GM12878 (cell line): Measurements from ENCODE around the gene CLN6. TPM values are rescaled to one million over a fixed set of nuclear protein-coding genes. Genes with fewer than 3 reads are reported as not detected.

Experiments
- ATAC-seq: fragments of 200-7000 bp; cut with Tn5 transposase; 3 replicates; pipeline ENCODE4 v1.9.1; 2020; ENCODE audit warnings: mild to moderate bottlenecking, moderate library complexity
- BruUV-seq: library from RNA; stranded (reverse); fragments of 400-500 nt; replicated peaks from 2 replicates; lab custom pipeline; 2021; lab: Mats Ljungman, UMichigan
- CTCF ChIA-PET: fragments of 300-600 bp; sonication (Branson Sonifier 250); formaldehyde crosslinking; extraction: SDS; loops from one replicate; lab custom pipeline; 2021; ENCODE audit warnings: inconsistent platforms; lab: Yijun Ruan, JAX
- POLR2A ChIA-PET: fragments of 350-600 bp; formaldehyde crosslinking; extraction: SDS; loops from one replicate; lab custom pipeline; 2021; ENCODE audit warnings: inconsistent platforms; lab: Charles Lee
- RAD21 ChIA-PET: fragments of 300-600 bp; sonication (Branson Sonifier 250); formaldehyde crosslinking; loops from one replicate; lab custom pipeline; 2023; ENCODE audit warnings: antibody characterized with exemption; ENCODE audit not compliant: unreplicated experiment; lab: Charles Lee
- SMC1A ChIA-PET: fragments of 300-600 bp; sonication (Branson Sonifier 250); formaldehyde crosslinking; loops from one replicate; lab custom pipeline; 2023; ENCODE audit not compliant: unreplicated experiment, uncharacterized antibody; lab: Charles Lee
- DNase-seq: peaks from one replicate; pipeline ENCODE4 v3.0.0-alpha.2; 2011; ENCODE audit warnings: low read depth, low spot score
- FAIRE-seq: peaks from 3 replicates; lab custom pipeline; 2011; peaks lifted over from hg19 to GRCh38; lab: Jason Lieb, UNC
- H2AFZ ChIP-seq: 2 replicates; pipeline ENCODE4 v1.6.0; 2011; ENCODE audit warnings: low read depth, low read length, control low read depth; ENCODE audit not compliant: control insufficient read depth
- H3K27ac ChIP-seq: 2 replicates; pipeline ENCODE4 v1.5.1; 2011; ENCODE audit warnings: control low read depth; ENCODE audit not compliant: control insufficient read depth, insufficient read depth
- H3K27me3 ChIP-seq, 2 experiments: replicated peaks in 1 of 2; 2 replicates each; pipeline versions ENCODE4 v1.6.0 to v1.6.1; 2011; ENCODE audit warnings: low read length in 1 of 2; ENCODE audit not compliant: control insufficient read depth in 2 of 2, insufficient read depth in 2 of 2
- H3K36me3 ChIP-seq, 2 experiments: 2 replicates each; pipeline ENCODE4 v1.5.1; 2011; ENCODE audit warnings: low read length in 1 of 2; ENCODE audit not compliant: control insufficient read depth in 2 of 2, insufficient read depth in 2 of 2
- H3K4me1 ChIP-seq: 2 replicates; pipeline ENCODE4 v1.6.1; 2011; ENCODE audit warnings: mild to moderate bottlenecking, low read length, moderate library complexity, mixed read lengths; ENCODE audit not compliant: control insufficient read depth, insufficient read depth
- H3K4me2 ChIP-seq: 2 replicates; pipeline ENCODE4 v1.6.0; 2011; ENCODE audit warnings: control low read depth; ENCODE audit not compliant: control insufficient read depth, insufficient read depth
- H3K4me3 ChIP-seq: fragments of 200-600 bp; sonication (generic); 2 replicates; pipeline ENCODE4 v1.5.1; 2016
- H3K79me2 ChIP-seq: 2 replicates; pipeline ENCODE4 v1.6.0; 2011; ENCODE audit warnings: low read length; ENCODE audit not compliant: control insufficient read depth, insufficient read depth
- H3K9ac ChIP-seq: 2 replicates; pipeline ENCODE4 v1.8.0; 2011; ENCODE audit warnings: low read length, control low read depth, mixed read lengths; ENCODE audit not compliant: control insufficient read depth, insufficient read depth
- H3K9me3 ChIP-seq: replicated peaks from 3 replicates; pipeline ENCODE4 v1.5.1; 2011; ENCODE audit warnings: mild to moderate bottlenecking, low read length; ENCODE audit not compliant: control insufficient read depth, insufficient read depth
- H4K20me1 ChIP-seq: 2 replicates; pipeline ENCODE4 v1.6.0; 2011; ENCODE audit not compliant: control insufficient read depth, insufficient read depth
- CBX5 ChIP-seq: sonication (generic); IDR thresholded peaks from 2 replicates; pipeline ENCODE4 v1.6.1; 2016; ENCODE audit warnings: low read depth, moderate library complexity, mild to moderate bottlenecking, inconsistent platforms
- EGR1 ChIP-seq, 2 experiments: IDR thresholded peaks; 1 replicate in 1 of 2; 2 replicates in 1 of 2; pipeline ENCODE4 v1.6.1; 2011 to 2012; ENCODE audit warnings: low read depth in 2 of 2, low read length in 2 of 2, borderline replicate concordance in 1 of 2, mild to moderate bottlenecking in 1 of 2, moderate library complexity in 1 of 2
- EZH2 ChIP-seq: IDR thresholded peaks from 2 replicates; pipeline ENCODE4 v1.6.1; 2012; ENCODE audit warnings: low read depth, mild to moderate bottlenecking, control low read depth, inconsistent platforms, low read length, borderline replicate concordance; ENCODE audit not compliant: control insufficient read depth
- JUND ChIP-seq: IDR thresholded peaks from 2 replicates; pipeline ENCODE4 v1.6.1; 2012; ENCODE audit warnings: low read depth, mild to moderate bottlenecking, low read length, improper control_type of control experiment, moderate library complexity
- LARP7 ChIP-seq: fragments of 450-650 bp; IDR thresholded peaks from 2 replicates; pipeline ENCODE4 v1.6.1; 2017; ENCODE audit warnings: mild to moderate bottlenecking
- PML ChIP-seq: IDR thresholded peaks from 2 replicates; pipeline ENCODE4 v1.6.1; 2012; ENCODE audit warnings: low read length, inconsistent platforms
- POU2F2 ChIP-seq: IDR thresholded peaks from 3 replicates; pipeline ENCODE4 v1.6.1; 2011; ENCODE audit warnings: low read depth, mild to moderate bottlenecking, low read length, borderline replicate concordance
- STAT3 ChIP-seq: IDR thresholded peaks from 2 replicates; pipeline ENCODE4 v1.6.1; 2011; ENCODE audit warnings: low read depth, low read length, improper control_type of control experiment
- TAF1 ChIP-seq: IDR thresholded peaks from 2 replicates; pipeline ENCODE4 v1.6.1; 2011; ENCODE audit warnings: mild to moderate bottlenecking, low read depth, low read length, borderline replicate concordance
- YBX1 ChIP-seq: fragments of 450-650 bp; IDR thresholded peaks from 2 replicates; pipeline ENCODE4 v1.6.1; 2016; ENCODE audit warnings: antibody characterized with exemption
- WGBS: methylation state at CpG from one replicate; pipeline ENCODE4 v1.1.6; 2016; ENCODE audit warnings: low lambda C conversion rate; ENCODE audit not compliant: insufficient replicate concordance, insufficient coverage; ENCODE audit errors: missing lambda C conversion rate; 5-methylcytosine and 5-hydroxymethylcytosine counted together
- in situ Hi-C: fragments of 300-500 bp; cut with MboI; formaldehyde crosslinking; loops from 9 replicates; pipeline ENCODE4 v1.14.3; 2018; ENCODE audit warnings: mixed read lengths
- intact Hi-C: fragments of 100-400 bp; cut with micrococcal nuclease; formaldehyde crosslinking; loops from one replicate; pipeline ENCODE4 v1.14.2; 2022; ENCODE audit not compliant: unreplicated experiment
- polyA plus RNA-seq, 11 experiments: library from polyadenylated mRNA; depleted of rRNA in 4 of 11; unstranded in 6 of 11; stranded (reverse) in 5 of 11; fragments of >200 nt; fragmentation: Nextera tagmentation in 4 of 11; fragmentation: Illumina TruSeq in 1 of 11; extraction: Ambion mirVana in 4 of 11; extraction: Trizol in 1 of 11; gene quantifications; 1 replicate in 1 of 11; 2 replicates in 10 of 11; pipeline versions ENCODE4 v1.2.1 to v1.2.3, GENCODE V29; 2011 to 2016; ENCODE audit warnings: inconsistent platforms in 2 of 11, missing spikeins in 2 of 11, low read depth in 1 of 11
- total RNA-seq, 4 experiments: library from RNA; depleted of rRNA in 3 of 4; stranded (reverse); fragments of >200 nt in 3 of 4; fragmentation: Illumina TruSeq in 1 of 4; extraction: Trizol in 1 of 4; gene quantifications; 2 replicates each; pipeline versions ENCODE4 v1.2.1 to v1.2.3, GENCODE V29; 2013 to 2021
- TF ChIP-seq, protein P1 (sequence below): fragments of 450-650 bp; IDR thresholded peaks from 2 replicates; pipeline ENCODE4 v1.6.1; 2018; ENCODE audit warnings: borderline replicate concordance, mild to moderate bottlenecking; ENCODE audit not compliant: partially characterized antibody
- TF ChIP-seq, protein P2 (sequence below): IDR thresholded peaks from 2 replicates; pipeline ENCODE4 v1.6.1; 2012; ENCODE audit warnings: low read length, inconsistent platforms
- TF ChIP-seq, protein P3 (sequence below): fragments of 450-650 bp; IDR thresholded peaks from 2 replicates; pipeline ENCODE4 v1.6.1; 2016; ENCODE audit warnings: mild to moderate bottlenecking, moderate library complexity, borderline replicate concordance
- TF ChIP-seq, protein P4 (sequence below): IDR thresholded peaks from 2 replicates; pipeline ENCODE4 v1.6.1; 2011; ENCODE audit warnings: mild to moderate bottlenecking, low read depth, low read length, moderate library complexity; ENCODE audit not compliant: insufficient replicate concordance

Gene CLN6
- total and polyA plus RNA-seq, 10 of the 15 experiments (the other 5 are each of a cell fraction or from before 2014, with no cell fraction given) = 0.74 to 69.0 (median 30.3) TPM

DNA sequence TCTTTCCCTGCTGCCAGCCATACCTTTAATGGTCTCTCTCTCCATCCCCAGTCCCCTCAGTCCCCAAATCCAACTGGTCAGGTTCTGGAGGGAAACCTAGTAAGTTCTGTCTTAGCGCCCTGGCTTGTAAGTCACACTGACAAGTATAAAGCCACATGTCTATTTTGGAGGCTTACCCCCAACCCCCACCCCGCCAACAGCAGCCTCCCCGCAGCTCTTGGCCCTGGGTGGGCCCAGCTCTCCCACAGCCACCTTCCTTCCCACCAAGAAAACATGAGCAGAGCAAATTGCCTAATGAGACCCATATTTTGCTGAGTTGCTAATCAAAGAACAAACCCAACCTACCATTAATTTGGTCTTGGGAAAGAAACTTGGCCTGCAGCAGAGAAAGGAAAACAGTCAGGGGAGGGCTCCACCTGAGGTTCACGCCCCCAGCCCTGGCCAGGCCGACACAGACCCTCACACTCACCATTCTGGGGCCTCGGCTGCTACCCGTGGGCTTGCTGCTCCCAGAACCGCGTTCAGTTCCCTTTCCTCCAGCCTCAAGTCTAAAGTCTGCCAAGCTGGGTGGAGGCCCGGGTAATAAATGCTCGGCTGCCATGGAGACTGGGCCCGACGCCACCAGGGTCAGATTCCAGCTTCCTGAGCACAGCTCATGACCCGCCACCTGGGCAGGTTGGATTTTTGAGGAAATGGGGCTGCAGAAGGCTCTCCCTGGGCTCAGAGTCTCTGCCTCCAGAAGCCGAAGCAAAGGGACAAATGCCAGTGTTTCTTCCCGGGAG is 24.6 kb downstream of the CLN6 start, which contains the start of gene CALML4:
CALML4 (minus strand) TSS at position 557 of the 782 bp plus-strand sequence; CDS start at position 472, 85 bp downstream.
- no peaks in the 10 kb centered on the region for H4K20me1 ChIP-seq
- no peak within 1 kb of the TSS for H3K27ac ChIP-seq
- FAIRE-seq (no peak), ATAC-seq (no peak), DNase-seq (no peak)
- ChIA-PET SMC1A (no interaction called here), POLR2A (interaction anchor here (0.6 kb wide), 1 partner anchor 352 kb away, joined by 5 read pairs; no protein-coding TSS in a partner anchor), RAD21 (interaction anchor here (0.6 kb wide), 1 partner anchor 8 kb away, joined by 3 read pairs; no protein-coding TSS in a partner anchor), CTCF (no interaction called here)
- peaks cover 12% of the 10 kb centered on the region for H3K4me1 ChIP-seq
- no peaks in the 10 kb centered on the region; the same call in none of the 2 replicates for H3K79me2 ChIP-seq
- no peak within 1 kb of the TSS for H3K4me2 ChIP-seq
- intact Hi-C loops (no loop called here), in situ Hi-C loops (no loop called here)
- no peak within 1 kb of the TSS for H3K9ac ChIP-seq
- no peak within 1 kb of the TSS for H3K4me3 ChIP-seq
- H3K9me3 ChIP-seq = no peaks in the 10 kb centered on the region
- no peaks in the 10 kb centered on the region for H3K27me3 ChIP-seq
- no TSS peak for BruUV-seq
- WGBS = 84% methylated on average over 16 of the region's 16 CpGs
- no peak within 1 kb of the TSS for H2AFZ ChIP-seq
- peaks cover 10 to 12% of the 10 kb centered on the region in 2 experiments; a peak in 3 of 4 replicates for H3K36me3 ChIP-seq
- TF ChIP-seq, protein P1, sequence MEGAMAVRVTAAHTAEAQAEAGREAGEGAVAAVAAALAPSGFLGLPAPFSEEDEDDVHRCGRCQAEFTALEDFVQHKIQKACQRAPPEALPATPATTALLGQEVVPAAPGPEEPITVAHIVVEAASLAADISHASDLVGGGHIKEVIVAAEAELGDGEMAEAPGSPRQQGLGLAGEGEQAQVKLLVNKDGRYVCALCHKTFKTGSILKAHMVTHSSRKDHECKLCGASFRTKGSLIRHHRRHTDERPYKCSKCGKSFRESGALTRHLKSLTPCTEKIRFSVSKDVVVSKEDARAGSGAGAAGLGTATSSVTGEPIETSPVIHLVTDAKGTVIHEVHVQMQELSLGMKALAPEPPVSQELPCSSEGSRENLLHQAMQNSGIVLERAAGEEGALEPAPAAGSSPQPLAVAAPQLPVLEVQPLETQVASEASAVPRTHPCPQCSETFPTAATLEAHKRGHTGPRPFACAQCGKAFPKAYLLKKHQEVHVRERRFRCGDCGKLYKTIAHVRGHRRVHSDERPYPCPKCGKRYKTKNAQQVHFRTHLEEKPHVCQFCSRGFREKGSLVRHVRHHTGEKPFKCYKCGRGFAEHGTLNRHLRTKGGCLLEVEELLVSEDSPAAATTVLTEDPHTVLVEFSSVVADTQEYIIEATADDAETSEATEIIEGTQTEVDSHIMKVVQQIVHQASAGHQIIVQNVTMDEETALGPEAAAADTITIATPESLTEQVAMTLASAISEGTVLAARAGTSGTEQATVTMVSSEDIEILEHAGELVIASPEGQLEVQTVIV = no peak
- TF ChIP-seq TAF1 (no peak), POU2F2 (no peak), EGR1 (IDR thresholded peaks at IDR 0.05; ENCODE audit: borderline replicate concordance in 1 of 2, low read depth in 2 of 2, low read length in 2 of 2) (no peak), LARP7 (no peak), CBX5 (no peak), EZH2 (no peak), JUND (no peak), PML (no peak), STAT3 (no peak), YBX1 (no peak)
- TF ChIP-seq, protein P2, sequence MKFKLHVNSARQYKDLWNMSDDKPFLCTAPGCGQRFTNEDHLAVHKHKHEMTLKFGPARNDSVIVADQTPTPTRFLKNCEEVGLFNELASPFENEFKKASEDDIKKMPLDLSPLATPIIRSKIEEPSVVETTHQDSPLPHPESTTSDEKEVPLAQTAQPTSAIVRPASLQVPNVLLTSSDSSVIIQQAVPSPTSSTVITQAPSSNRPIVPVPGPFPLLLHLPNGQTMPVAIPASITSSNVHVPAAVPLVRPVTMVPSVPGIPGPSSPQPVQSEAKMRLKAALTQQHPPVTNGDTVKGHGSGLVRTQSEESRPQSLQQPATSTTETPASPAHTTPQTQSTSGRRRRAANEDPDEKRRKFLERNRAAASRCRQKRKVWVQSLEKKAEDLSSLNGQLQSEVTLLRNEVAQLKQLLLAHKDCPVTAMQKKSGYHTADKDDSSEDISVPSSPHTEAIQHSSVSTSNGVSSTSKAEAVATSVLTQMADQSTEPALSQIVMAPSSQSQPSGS = no peak
- TF ChIP-seq, protein P3, sequence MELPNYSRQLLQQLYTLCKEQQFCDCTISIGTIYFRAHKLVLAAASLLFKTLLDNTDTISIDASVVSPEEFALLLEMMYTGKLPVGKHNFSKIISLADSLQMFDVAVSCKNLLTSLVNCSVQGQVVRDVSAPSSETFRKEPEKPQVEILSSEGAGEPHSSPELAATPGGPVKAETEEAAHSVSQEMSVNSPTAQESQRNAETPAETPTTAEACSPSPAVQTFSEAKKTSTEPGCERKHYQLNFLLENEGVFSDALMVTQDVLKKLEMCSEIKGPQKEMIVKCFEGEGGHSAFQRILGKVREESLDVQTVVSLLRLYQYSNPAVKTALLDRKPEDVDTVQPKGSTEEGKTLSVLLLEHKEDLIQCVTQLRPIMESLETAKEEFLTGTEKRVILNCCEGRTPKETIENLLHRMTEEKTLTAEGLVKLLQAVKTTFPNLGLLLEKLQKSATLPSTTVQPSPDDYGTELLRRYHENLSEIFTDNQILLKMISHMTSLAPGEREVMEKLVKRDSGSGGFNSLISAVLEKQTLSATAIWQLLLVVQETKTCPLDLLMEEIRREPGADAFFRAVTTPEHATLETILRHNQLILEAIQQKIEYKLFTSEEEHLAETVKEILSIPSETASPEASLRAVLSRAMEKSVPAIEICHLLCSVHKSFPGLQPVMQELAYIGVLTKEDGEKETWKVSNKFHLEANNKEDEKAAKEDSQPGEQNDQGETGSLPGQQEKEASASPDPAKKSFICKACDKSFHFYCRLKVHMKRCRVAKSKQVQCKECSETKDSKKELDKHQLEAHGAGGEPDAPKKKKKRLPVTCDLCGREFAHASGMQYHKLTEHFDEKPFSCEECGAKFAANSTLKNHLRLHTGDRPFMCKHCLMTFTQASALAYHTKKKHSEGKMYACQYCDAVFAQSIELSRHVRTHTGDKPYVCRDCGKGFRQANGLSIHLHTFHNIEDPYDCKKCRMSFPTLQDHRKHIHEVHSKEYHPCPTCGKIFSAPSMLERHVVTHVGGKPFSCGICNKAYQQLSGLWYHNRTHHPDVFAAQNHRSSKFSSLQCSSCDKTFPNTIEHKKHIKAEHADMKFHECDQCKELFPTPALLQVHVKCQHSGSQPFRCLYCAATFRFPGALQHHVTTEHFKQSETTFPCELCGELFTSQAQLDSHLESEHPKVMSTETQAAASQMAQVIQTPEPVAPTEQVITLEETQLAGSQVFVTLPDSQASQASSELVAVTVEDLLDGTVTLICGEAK = no peak
- TF ChIP-seq, protein P4, sequence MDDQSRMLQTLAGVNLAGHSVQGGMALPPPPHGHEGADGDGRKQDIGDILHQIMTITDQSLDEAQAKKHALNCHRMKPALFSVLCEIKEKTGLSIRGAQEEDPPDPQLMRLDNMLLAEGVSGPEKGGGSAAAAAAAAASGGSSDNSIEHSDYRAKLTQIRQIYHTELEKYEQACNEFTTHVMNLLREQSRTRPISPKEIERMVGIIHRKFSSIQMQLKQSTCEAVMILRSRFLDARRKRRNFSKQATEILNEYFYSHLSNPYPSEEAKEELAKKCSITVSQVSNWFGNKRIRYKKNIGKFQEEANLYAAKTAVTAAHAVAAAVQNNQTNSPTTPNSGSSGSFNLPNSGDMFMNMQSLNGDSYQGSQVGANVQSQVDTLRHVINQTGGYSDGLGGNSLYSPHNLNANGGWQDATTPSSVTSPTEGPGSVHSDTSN = no peak
